OCI-LY1 (cell line): Measurements from ENCODE around the gene SF3B2.

ENCODE experiments used
- CTCF ChIP-seq: fragments of 200-600 bp; sonication (generic), shearing (Covaris generic); IDR thresholded peaks from 2 replicates; pipeline ENCODE4 v1.5.1; 2017; ENCODE audit warnings: mild to moderate bottlenecking, antibody characterized with exemption, low read length, moderate library complexity, mixed read lengths
- EZH2 ChIP-seq: fragments of 200-600 bp; sonication (generic), shearing (Covaris generic); IDR thresholded peaks from 2 replicates; pipeline ENCODE4 v1.8.0; 2017; ENCODE audit warnings: borderline replicate concordance, mixed run types, mild to moderate bottlenecking, antibody characterized with exemption, low read length, moderate library complexity, mixed read lengths

GRCh38 chr11:66015936-66016792, 36.0 kb upstream of the SF3B2 start:
- TF ChIP-seq CTCF (no peak), EZH2 (no peak)
